ENCODE results near the gene FUCA1.

FUCA1 gene

DNA sequence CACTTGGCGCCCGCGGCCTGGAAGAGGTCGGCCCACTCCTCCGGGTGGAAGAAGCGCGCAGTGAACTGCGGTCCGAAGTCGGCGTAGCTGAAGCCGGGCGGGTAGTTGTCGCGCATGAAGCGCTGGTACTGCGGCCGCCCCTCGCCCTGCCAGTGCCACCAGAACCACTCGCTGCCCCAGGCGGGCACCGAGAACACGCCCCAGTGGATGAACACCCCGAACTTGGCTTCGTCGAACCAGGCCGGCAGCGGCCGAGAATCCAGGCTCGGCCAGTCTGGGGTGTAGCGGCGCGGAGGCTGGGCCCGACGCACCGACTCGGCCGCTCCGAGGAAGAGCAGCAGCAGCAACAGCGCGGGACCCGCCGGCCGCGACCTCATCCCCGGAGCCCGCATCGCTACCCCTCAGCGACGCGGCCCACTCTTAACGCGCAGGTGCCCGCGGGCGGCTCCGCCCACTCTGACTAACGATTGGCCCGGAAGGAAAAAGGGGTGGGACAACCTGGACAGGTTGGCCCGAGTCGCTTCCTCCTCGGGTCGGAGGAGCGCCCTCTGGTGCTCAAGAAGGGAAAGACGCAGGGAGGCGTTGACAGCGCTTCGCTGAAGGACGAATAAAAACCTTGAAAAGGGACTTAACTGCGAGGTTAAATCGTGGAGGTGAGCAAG, at the start of gene FUCA1:
FUCA1 (minus strand) TSS at position 396 of the 662 bp plus-strand sequence; CDS start at position 392, 4 bp downstream.
- POLR2A ChIA-PET: no interaction called here
- CTCF ChIA-PET: no interaction called here
- TF ChIP-seq L3MBTL2 (conservative IDR thresholded peaks at IDR 0.05) (peak; percentile 50), NFRKB (IDR thresholded peaks at IDR 0.05) (no peak)

DNA sequence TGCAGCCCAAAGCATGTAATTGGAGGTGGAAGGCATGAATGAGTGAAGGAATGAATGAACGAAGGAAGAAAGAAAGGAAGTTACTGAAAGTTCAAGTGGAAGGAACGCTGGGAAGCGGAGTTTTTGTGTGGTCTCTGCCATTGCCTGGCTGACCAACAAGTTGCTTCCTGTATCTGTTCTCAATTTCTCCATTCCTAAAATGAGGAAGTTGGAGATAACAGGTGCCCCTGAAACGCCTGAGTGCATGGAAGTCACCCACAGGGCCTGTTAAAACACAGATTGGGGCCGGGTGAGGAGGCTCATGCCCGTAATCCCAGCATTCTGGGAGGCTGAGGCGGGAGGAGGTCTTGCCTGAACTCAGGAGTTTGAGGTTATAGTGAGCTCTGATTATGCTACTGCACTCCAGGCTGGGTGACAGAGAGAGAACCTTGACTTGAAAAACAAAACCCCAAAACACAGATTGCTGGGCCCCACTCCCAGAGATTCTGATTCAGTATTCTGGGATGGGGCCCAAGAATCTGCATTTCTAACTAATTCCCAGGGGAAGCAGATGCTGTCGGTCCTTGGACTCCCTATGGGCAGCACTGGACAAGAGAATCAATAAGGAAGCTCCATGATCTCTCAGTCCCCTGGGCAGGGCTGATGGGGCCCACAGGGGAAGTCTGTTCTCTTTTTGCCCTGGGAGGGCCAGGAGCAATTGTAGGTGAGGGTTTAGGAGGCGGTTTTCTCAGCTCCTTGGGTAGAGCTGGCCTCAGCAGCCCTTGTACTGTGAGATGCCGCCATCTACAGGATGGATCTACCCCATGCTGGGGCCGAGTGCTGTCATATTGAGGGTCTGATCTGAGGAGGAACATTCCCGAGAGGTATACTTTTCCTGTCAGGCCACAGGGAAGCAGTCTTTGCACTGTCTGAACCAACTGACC, 48.4 kb upstream of the FUCA1 start:
- ChIA-PET CTCF (interaction anchor here (0.6 to 2.8 kb wide), 9 partner anchors 12 to 145 kb away, joined by 3 to 13 read pairs (median 4); partner anchors contain the start of gene PITHD1), POLR2A (interaction anchor here (0.9 to 1.3 kb wide), 4 partner anchors 8 to 145 kb away, joined by 3 to 7 read pairs (median 3); partner anchors contain the start of gene PITHD1)
- no peak for TF ChIP-seq SP1 (IDR thresholded peaks at IDR 0.05)
- no peak for TF ChIP-seq NFRKB (IDR thresholded peaks at IDR 0.05)
- TF ChIP-seq BHLHE40 (IDR thresholded peaks at IDR 0.05; ENCODE audit: borderline replicate concordance): no peak
- no peak for TF ChIP-seq ARNT (IDR thresholded peaks at IDR 0.05)
- peak; percentile 83 for DNase-seq (ENCODE audit: extremely low spot score)

More for the DNA sequence above, at the start of gene FUCA1:
- DNase-seq (ENCODE audit: extremely low spot score): peak; percentile 97

- CTCF ChIA-PET: interaction anchor here (2.8 kb wide), 1 partner anchor 144 kb away, joined by 13 read pairs; no protein-coding TSS in a partner anchor
- no peak for TF ChIP-seq SUZ12 (IDR thresholded peaks at IDR 0.05)
- no peak for TF ChIP-seq ARNT (IDR thresholded peaks at IDR 0.05)
- no peak for TF ChIP-seq TARDBP (IDR thresholded peaks at IDR 0.05)
- no peak for TF ChIP-seq FOXK2 (IDR thresholded peaks at IDR 0.05)
- TF ChIP-seq L3MBTL2 (conservative IDR thresholded peaks at IDR 0.05): no peak
- TF ChIP-seq NFRKB (IDR thresholded peaks at IDR 0.05): no peak
- no peak for TF ChIP-seq PKNOX1 (IDR thresholded peaks at IDR 0.05)
- no peak for TF ChIP-seq HDGF (IDR thresholded peaks at IDR 0.05; ENCODE audit: borderline replicate concordance)
- TF ChIP-seq FOXA1 (IDR thresholded peaks at IDR 0.05): no peak
- POLR2A ChIA-PET: interaction anchor here (0.9 kb wide), 1 partner anchor 35 kb away, joined by 3 read pairs; no protein-coding TSS in a partner anchor
- no peak for DNase-seq (ENCODE audit: extremely low spot score)
Observed at GRCh38 chr1:23915466-23915865, 47.4 kb upstream of the FUCA1 start.

DNA sequence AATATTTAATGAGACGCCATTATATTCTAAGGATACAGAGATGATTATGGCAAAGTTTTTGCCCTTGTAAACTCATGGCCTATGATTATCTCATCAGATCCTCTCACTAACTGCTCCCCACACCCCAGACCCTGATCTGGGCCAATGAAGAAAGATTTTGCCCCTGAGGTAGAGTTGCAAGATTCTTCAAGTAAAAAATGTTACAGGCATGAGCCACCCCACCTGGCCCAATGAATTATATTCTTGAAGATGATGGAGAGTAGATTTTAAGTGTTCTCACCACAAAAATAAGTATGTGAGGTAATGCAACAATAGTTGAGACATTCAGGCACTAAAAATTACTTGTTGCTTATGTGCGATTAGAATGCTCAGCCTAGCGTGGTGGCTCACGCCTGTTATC, 46.8 kb upstream of the FUCA1 start:
- no peak for DNase-seq (ENCODE audit: extremely low spot score)
- no peak for TF ChIP-seq ELF4 (IDR thresholded peaks at IDR 0.05)
- TF ChIP-seq BHLHE40 (IDR thresholded peaks at IDR 0.05; ENCODE audit: borderline replicate concordance): no peak
- no peak for TF ChIP-seq ZNF384 (IDR thresholded peaks at IDR 0.05)
- no peak for TF ChIP-seq PKNOX1 (IDR thresholded peaks at IDR 0.05)
- no peak for TF ChIP-seq FOXA1 (IDR thresholded peaks at IDR 0.05)
- TF ChIP-seq LEF1 (IDR thresholded peaks at IDR 0.05; ENCODE audit: borderline replicate concordance): no peak
- TF ChIP-seq TARDBP (IDR thresholded peaks at IDR 0.05): no peak
- no peak for TF ChIP-seq FOXM1 (IDR thresholded peaks at IDR 0.05; ENCODE audit: borderline replicate concordance)
- TF ChIP-seq NFRKB (IDR thresholded peaks at IDR 0.05): no peak
- TF ChIP-seq FOXK2 (IDR thresholded peaks at IDR 0.05): no peak
- no peak for TF ChIP-seq HDGF (IDR thresholded peaks at IDR 0.05; ENCODE audit: borderline replicate concordance)
- TF ChIP-seq SUZ12 (IDR thresholded peaks at IDR 0.05): no peak
- TF ChIP-seq L3MBTL2 (conservative IDR thresholded peaks at IDR 0.05): no peak
- no peak for TF ChIP-seq SP1 (IDR thresholded peaks at IDR 0.05)
- no peak for TF ChIP-seq ARNT (IDR thresholded peaks at IDR 0.05)
- TF ChIP-seq CTBP1 (IDR thresholded peaks at IDR 0.05; ENCODE audit: borderline replicate concordance): no peak
- CTCF ChIA-PET: interaction anchor here (2.8 kb wide), 1 partner anchor 143 kb away, joined by 13 read pairs; no protein-coding TSS in a partner anchor
- POLR2A ChIA-PET: interaction anchor here (0.9 kb wide), 1 partner anchor 35 kb away, joined by 3 read pairs; no protein-coding TSS in a partner anchor

GRCh38 chr1:23913212-23913880, 45.3 kb upstream of the FUCA1 start, which contains the start of gene CNR2:
TSS of gene CNR2 (minus strand) at chr1:23913362. CDS start at chr1:23875617, 37,745 bp downstream.
- CTCF ChIA-PET: interaction anchor here (0.6 kb wide), 1 partner anchor 88 kb away, joined by 4 read pairs; the partner anchor contains the start of gene HMGCL
- POLR2A ChIA-PET: no interaction called here
- TF ChIP-seq ARNT (IDR thresholded peaks at IDR 0.05) (no peak), HDGF (IDR thresholded peaks at IDR 0.05; ENCODE audit: borderline replicate concordance) (no peak), LEF1 (IDR thresholded peaks at IDR 0.05; ENCODE audit: borderline replicate concordance) (no peak), FOXM1 (IDR thresholded peaks at IDR 0.05; ENCODE audit: borderline replicate concordance) (no peak), FOXA1 (IDR thresholded peaks at IDR 0.05) (no peak), L3MBTL2 (conservative IDR thresholded peaks at IDR 0.05) (no peak), NFRKB (IDR thresholded peaks at IDR 0.05) (no peak), ZNF384 (IDR thresholded peaks at IDR 0.05) (no peak)
- no peak for DNase-seq (ENCODE audit: extremely low spot score)

DNA sequence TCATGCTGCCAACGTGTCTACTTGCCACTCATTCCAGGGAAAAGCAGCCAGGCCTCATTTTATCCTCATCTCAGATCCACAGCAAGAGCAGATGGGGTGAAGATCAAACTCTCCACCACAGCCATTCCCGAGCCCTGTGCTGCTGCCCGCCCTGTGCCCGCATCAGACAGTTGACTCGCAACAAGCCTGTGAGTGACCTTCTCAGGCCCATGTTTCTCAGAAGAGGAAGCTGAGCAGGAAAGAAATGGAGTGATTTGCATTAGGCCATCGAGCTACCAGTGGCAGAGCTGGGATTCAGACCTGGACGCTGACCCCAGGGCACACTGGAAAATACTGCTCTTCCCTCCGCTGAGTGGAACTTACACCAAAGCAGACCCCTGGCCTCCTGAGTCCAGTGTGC, 43.8 kb upstream of the FUCA1 start:
- POLR2A ChIA-PET: interaction anchor here (2.3 kb wide), 1 partner anchor 134 kb away, joined by 7 read pairs; the partner anchor contains the start of gene PITHD1
- TF ChIP-seq ARNT (IDR thresholded peaks at IDR 0.05) (no peak), CTBP1 (IDR thresholded peaks at IDR 0.05; ENCODE audit: borderline replicate concordance) (no peak), ZNF384 (IDR thresholded peaks at IDR 0.05) (no peak), BHLHE40 (IDR thresholded peaks at IDR 0.05; ENCODE audit: borderline replicate concordance) (no peak), FOXM1 (IDR thresholded peaks at IDR 0.05; ENCODE audit: borderline replicate concordance) (no peak), SP1 (IDR thresholded peaks at IDR 0.05) (no peak), TARDBP (IDR thresholded peaks at IDR 0.05) (no peak), FOXK2 (IDR thresholded peaks at IDR 0.05) (no peak), PKNOX1 (IDR thresholded peaks at IDR 0.05) (no peak), FOXA1 (IDR thresholded peaks at IDR 0.05) (no peak), SUZ12 (IDR thresholded peaks at IDR 0.05) (no peak), ELF4 (IDR thresholded peaks at IDR 0.05) (no peak), NFRKB (IDR thresholded peaks at IDR 0.05) (no peak), LEF1 (IDR thresholded peaks at IDR 0.05; ENCODE audit: borderline replicate concordance) (no peak), HDGF (IDR thresholded peaks at IDR 0.05; ENCODE audit: borderline replicate concordance) (no peak)
- DNase-seq (ENCODE audit: extremely low spot score): no peak
- CTCF ChIA-PET: no interaction called here
